K562 (cell line): Measurements from ENCODE around the gene HPX. TPM values are rescaled to one million over a fixed set of nuclear protein-coding genes. Genes with fewer than 3 reads are reported as not detected.

Experiments
- ATAC-seq: fragments of 200-7000 bp; cut with Tn5 transposase; 3 replicates; pipeline ENCODE4 v1.9.1; 2020; ENCODE audit warnings: moderate library complexity
- BruUV-seq: library from RNA; stranded (reverse); fragments of 400-500 nt; replicated peaks from 2 replicates; lab custom pipeline; 2021; lab: Mats Ljungman, UMichigan
- CTCF ChIA-PET: fragments of 300-600 bp; formaldehyde crosslinking; extraction: SDS; loops from one replicate; lab custom pipeline; 2021; ENCODE audit warnings: low intra/inter-chr PET ratio; lab: Yijun Ruan, JAX
- POLR2A ChIA-PET: fragments of 300-600, 350-650 bp; sonication (Branson Sonifier 250); formaldehyde crosslinking; extraction: SDS; loops from one replicate; lab custom pipeline; 2021; ENCODE audit warnings: antibody characterized with exemption, inconsistent platforms; lab: Yijun Ruan, JAX
- DNase-seq, 4 experiments: peaks; one replicate each; pipeline versions ENCODE4 v3.0.0 to v3.0.0-alpha.2; 2011 to 2018; ENCODE audit warnings: low spot score in 3 of 4, mixed read lengths in 3 of 4; ENCODE audit errors: extremely low read depth in 1 of 4
- FAIRE-seq: peaks from 2 replicates; lab custom pipeline; 2011; peaks lifted over from hg19 to GRCh38; lab: Jason Lieb, UNC
- H2AFZ ChIP-seq: 2 replicates; pipeline ENCODE4 v1.6.0; 2011; ENCODE audit warnings: low read depth, low read length, control low read depth, inconsistent platforms
- H3K27ac ChIP-seq: fragments of 200-600 bp; 3 replicates; pipeline ENCODE4 v1.8.0; 2011; ENCODE audit warnings: low read depth, mild to moderate bottlenecking, control low read depth, inconsistent platforms, low read length, moderate library complexity, mixed read lengths; ENCODE audit errors: extremely low read depth
- H3K27me3 ChIP-seq, 2 experiments: fragments of 300-600 bp in 1 of 2; 2 replicates in 1 of 2; 3 replicates in 1 of 2; pipeline versions ENCODE4 v1.6.0 to v1.8.0; 2011; ENCODE audit warnings: inconsistent platforms in 2 of 2, low read length in 2 of 2, mild to moderate bottlenecking in 1 of 2, mixed read lengths in 1 of 2, moderate library complexity in 1 of 2; ENCODE audit not compliant: control insufficient read depth in 2 of 2, insufficient read depth in 2 of 2
- H3K36me3 ChIP-seq: fragments of 300-600 bp; 3 replicates; pipeline ENCODE4 v1.8.0; 2011; ENCODE audit warnings: mild to moderate bottlenecking, low read length, inconsistent platforms; ENCODE audit not compliant: control insufficient read depth, insufficient read depth
- H3K4me1 ChIP-seq, 2 experiments: fragments of 200-600 bp in 1 of 2; replicated peaks in 1 of 2; 2 replicates in 1 of 2; 3 replicates in 1 of 2; pipeline versions ENCODE4 v1.5.1 to v1.8.0; 2011; ENCODE audit warnings: inconsistent platforms in 2 of 2, low read length in 2 of 2, mild to moderate bottlenecking in 1 of 2, mixed read lengths in 1 of 2, moderate library complexity in 1 of 2; ENCODE audit not compliant: control insufficient read depth in 2 of 2, insufficient read depth in 2 of 2
- H3K4me2 ChIP-seq: 2 replicates; pipeline ENCODE4 v1.6.1; 2011; ENCODE audit warnings: low read length, control low read depth, inconsistent platforms, mixed read lengths; ENCODE audit not compliant: insufficient read depth
- H3K4me3 ChIP-seq: fragments of 200-600 bp; sonication (generic), shearing (Covaris generic); 2 replicates; pipeline ENCODE4 v1.5.1; 2016; ENCODE audit warnings: control low read depth, inconsistent platforms
- H3K79me2 ChIP-seq: fragments of 200-600 bp; 3 replicates; pipeline ENCODE4 v1.8.0; 2011; ENCODE audit warnings: low read length, inconsistent platforms; ENCODE audit not compliant: control insufficient read depth, insufficient read depth
- H3K9ac ChIP-seq, 2 experiments: 2 replicates each; pipeline versions ENCODE4 v1.6.0 to v1.6.1; 2011; ENCODE audit warnings: low read depth in 2 of 2, low read length in 2 of 2, control low read depth in 1 of 2, inconsistent platforms in 1 of 2, mild to moderate bottlenecking in 1 of 2, mixed read lengths in 1 of 2; ENCODE audit not compliant: insufficient read depth in 1 of 2
- H3K9me1 ChIP-seq: one replicate; pipeline ENCODE4 v1.6.0; 2011; ENCODE audit warnings: inconsistent platforms, mild to moderate bottlenecking, low read length, moderate library complexity; ENCODE audit not compliant: control insufficient read depth, insufficient read depth
- H3K9me3 ChIP-seq: replicated peaks from 2 replicates; pipeline ENCODE4 v1.5.1; 2011; ENCODE audit warnings: low read depth, low read length, inconsistent platforms; ENCODE audit not compliant: control insufficient read depth, insufficient read depth
- H4K20me1 ChIP-seq: replicated peaks from 2 replicates; pipeline ENCODE4 v1.6.1; 2011; ENCODE audit warnings: low read length, inconsistent platforms, mixed read lengths; ENCODE audit not compliant: control insufficient read depth, insufficient read depth
- HLTF ChIP-seq: fragments of 450-650 bp; IDR thresholded peaks from 2 replicates; pipeline ENCODE4 v1.6.1; 2016
- WGBS: fragments of 100-300 bp; shearing (Covaris generic); methylation state at CpG from one replicate; pipeline ENCODE4 v1.1.6; 2016; ENCODE audit warnings: low coverage, mixed read lengths; ENCODE audit not compliant: insufficient coverage; ENCODE audit errors: missing lambda C conversion rate; 5-methylcytosine and 5-hydroxymethylcytosine counted together
- in situ Hi-C: fragments of 300-500 bp; cut with MboI; formaldehyde crosslinking; loops from 4 replicates; pipeline ENCODE4 v1.15.0; 2018; ENCODE audit warnings: inconsistent platforms, mixed read lengths
- intact Hi-C: fragments of 100-400 bp; cut with micrococcal nuclease; formaldehyde crosslinking; loops from 2 replicates; pipeline ENCODE4 v1.14.2; 2022
- polyA plus RNA-seq, 8 experiments: library from polyadenylated mRNA; depleted of rRNA in 4 of 8; stranded (reverse) in 5 of 8; unstranded in 3 of 8; fragments of >200 nt; fragmentation: Nextera tagmentation in 2 of 8; fragmentation: Illumina TruSeq in 1 of 8; extraction: Ambion mirVana in 2 of 8; extraction: Trizol in 1 of 8; gene quantifications; 2 replicates each; pipeline versions ENCODE4 v1.2.1 to v1.2.3, GENCODE V29; 2011 to 2014; ENCODE audit warnings: inconsistent platforms in 1 of 8, missing spikeins in 1 of 8
- total RNA-seq, 7 experiments: library from RNA; depleted of rRNA in 6 of 7; stranded (reverse); fragments of >200 nt in 6 of 7; fragmentation: Illumina TruSeq in 2 of 7; extraction: Trizol in 2 of 7; gene quantifications; 2 replicates each; pipeline versions ENCODE4 v1.2.1 to v1.2.3, GENCODE V29; 2011 to 2021; ENCODE audit warnings: low replicate concordance in 1 of 7
- TF ChIP-seq, protein P1 (sequence below): IDR thresholded peaks from 2 replicates; pipeline ENCODE4 v1.6.1; 2011; ENCODE audit warnings: borderline replicate concordance, low read depth, mild to moderate bottlenecking, moderate library complexity, low read length; ENCODE audit not compliant: insufficient read depth, poor library complexity, severe bottlenecking

The HPX gene
- total and polyA plus RNA-seq, 9 of the 15 experiments (the other 6 are each of a cell fraction or from before 2014, with no cell fraction given) = 0.12 to 1.2 (median 0.49) TPM; not detected in 1

DNA sequence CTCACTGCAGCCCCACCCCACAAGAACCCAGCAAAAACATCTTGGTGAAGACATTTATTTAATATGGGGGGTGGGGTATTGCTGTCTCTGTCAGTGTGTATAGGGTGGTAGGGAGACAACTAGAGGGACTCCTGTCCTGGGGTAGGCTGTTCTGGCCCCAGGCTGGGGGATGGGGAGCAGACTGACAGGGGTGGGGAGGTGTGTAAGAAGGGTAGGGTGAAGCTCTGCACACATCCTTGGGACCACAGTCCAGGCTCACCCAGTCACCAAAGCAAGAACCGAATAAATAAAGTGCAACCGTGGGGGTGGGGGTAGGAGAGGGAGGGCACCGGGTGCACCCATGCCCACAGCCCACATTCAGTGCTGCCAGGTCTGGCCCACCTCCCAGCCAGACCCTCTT, 7.8 kb upstream of the HPX start:
- H3K27me3 ChIP-seq = 0 out of 5 replicates have a peak, but pooled peaks cover 0 to 2% of the 10 kb centered on the region in 2 experiments
- H2AFZ ChIP-seq = no peak overlapping the region
- no peaks in the 10 kb centered on the region for H3K9me3 ChIP-seq
- intact Hi-C loops = no loop called here
- H3K4me2 ChIP-seq = no peak overlapping the region
- ATAC-seq (no peak), DNase-seq (no peak)
- no peak overlapping the region for H3K9ac ChIP-seq
- H3K36me3 ChIP-seq = no peaks in the 10 kb centered on the region; the same call in 2 of the 3 replicates
- in situ Hi-C loops = no loop called here
- CTCF ChIA-PET = no interaction called here
- no peak overlapping the region for H3K27ac ChIP-seq
- H3K4me3 ChIP-seq = no peak overlapping the region
- POLR2A ChIA-PET = interaction anchor here (0.6 to 1.5 kb wide), 6 partner anchors 11 to 213 kb away, joined by 3 to 7 read pairs (median 4); no protein-coding TSS in a partner anchor
- no peaks in the 10 kb centered on the region for H3K79me2 ChIP-seq
- TF ChIP-seq, protein P1, sequence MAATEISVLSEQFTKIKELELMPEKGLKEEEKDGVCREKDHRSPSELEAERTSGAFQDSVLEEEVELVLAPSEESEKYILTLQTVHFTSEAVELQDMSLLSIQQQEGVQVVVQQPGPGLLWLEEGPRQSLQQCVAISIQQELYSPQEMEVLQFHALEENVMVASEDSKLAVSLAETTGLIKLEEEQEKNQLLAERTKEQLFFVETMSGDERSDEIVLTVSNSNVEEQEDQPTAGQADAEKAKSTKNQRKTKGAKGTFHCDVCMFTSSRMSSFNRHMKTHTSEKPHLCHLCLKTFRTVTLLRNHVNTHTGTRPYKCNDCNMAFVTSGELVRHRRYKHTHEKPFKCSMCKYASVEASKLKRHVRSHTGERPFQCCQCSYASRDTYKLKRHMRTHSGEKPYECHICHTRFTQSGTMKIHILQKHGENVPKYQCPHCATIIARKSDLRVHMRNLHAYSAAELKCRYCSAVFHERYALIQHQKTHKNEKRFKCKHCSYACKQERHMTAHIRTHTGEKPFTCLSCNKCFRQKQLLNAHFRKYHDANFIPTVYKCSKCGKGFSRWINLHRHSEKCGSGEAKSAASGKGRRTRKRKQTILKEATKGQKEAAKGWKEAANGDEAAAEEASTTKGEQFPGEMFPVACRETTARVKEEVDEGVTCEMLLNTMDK = no peak
- no peak for TF ChIP-seq HLTF
- TF ChIP-seq, all 486 proteins: peak for 0
- Histone ChIP-seq H3K4me1 (no peaks in the 10 kb centered on the region), H3K9me1 (no peaks in the 10 kb centered on the region), H4K20me1 (no peaks in the 10 kb centered on the region; the same call in 1 of the 2 replicates)
- 0% methylated on average over 3 of the region's 3 CpGs for WGBS
- no TSS peak for BruUV-seq
- FAIRE-seq = no peak
